Measurements from ENCODE around the gene ZMYND19.
"Not testable (repeated sequence)": the region's sequence is repeated elsewhere in the genome, so short reads cannot be mapped to it uniquely, and the experiment has no call there.

The ZMYND19 gene

DNA sequence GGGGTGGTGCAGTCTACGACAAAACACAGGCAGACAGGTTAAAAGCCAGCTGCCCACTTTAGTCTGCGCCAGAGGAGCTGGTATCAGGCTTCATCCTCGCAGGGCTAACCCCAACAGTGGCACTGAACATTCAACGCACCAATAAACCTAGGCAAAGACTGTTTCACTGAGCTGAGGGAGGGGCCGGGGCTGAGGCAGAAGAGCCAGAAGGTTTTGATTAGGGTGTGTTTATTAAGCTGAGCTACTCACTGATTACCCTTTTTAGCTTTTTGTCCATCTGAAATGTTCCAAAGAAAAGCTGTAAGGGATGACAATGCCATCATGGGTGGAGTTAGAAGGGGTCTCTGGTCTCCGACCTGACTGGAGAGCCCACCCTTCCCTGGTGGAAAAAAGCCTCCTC lies 1.4 kb downstream of the ZMYND19 start:
- no peak for DNase-seq (ENCODE audit: low read depth in 2 of 2)

DNA sequence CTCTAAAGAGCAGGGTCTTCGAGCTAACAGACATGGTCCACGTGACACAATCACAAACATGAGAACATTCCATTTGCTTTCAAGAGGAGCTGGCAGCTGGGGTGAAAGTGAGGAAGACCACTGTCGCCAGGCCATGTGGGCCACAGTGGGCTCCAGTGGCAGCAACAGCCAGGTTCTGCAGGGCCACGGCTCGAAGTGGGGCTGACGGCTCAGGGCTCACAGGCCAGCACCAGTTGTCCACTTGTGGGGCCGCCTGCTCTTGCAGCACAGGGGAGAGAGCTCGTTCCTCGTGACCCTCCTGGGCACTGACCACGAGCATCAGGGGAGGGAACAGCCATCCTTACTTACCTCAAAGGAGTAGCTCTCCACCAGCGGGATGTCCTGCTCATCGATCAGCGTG lies 2.0 kb downstream of the ZMYND19 start:
- no peak for DNase-seq (ENCODE audit: low read depth in 2 of 2)

DNA sequence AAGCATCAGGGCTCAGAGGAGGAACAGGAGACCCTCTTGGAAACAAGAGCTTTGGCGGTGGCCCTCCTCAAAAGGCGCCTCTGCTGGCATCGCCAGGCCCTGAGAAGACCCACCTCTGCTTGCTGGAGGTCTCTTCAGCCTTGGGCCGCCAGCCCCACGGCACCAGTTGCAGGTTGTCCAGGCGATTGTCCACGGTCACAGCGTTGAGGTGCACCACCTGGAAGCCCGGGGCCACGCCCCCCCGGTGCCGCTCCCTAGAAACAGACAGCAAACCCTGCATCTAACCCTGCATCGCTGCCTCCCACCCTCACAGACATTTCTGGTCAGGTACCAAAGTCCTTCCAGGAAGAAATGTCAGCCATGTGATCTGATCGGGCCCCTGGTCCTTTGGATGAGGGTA lies 3.5 kb downstream of the ZMYND19 start:
- DNase-seq (ENCODE audit: low read depth in 2 of 2) = no peak

DNA sequence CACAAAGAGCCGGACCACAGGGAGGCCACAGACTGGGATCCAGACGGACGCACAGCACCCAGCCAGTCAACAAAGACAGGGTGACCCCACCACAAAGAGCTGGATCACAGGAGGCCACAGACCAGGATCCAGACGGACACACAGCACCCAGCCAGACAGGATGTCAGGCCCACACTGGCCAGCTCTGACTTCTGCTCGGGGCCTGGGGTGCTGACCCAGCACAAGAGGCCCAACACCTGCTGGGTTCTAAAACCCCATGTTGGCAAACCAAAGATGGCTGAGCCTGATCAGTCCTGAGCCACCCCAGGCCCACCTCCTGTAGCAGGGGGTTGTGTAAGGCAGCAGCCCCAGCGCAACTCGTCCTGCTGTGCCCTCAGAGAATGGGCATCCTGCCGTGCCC lies 6.4 kb downstream of the ZMYND19 start:
- DNase-seq (ENCODE audit: low read depth in 2 of 2) = no peak

DNA sequence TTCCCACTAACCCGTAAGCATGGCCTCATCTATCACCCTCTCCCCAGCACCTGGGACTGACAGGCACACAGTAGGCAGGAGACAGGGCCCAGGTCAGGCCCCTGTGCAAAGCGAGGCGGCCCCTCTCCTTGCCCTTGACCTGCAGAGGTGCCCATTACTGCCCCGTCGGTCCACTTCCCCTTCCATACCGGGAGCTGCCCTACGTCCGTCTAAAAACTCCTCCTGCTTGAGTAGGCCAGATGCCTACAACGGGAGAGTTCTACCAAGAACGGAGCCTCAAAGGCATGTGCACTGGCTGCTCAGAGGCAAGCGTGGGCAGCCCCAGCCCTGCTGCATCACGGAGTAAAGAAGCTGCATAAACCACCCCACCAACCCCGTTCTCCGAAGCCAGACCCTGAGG lies 7.0 kb downstream of the ZMYND19 start:
- DNase-seq (ENCODE audit: low read depth in 2 of 2) = no peak

DNA sequence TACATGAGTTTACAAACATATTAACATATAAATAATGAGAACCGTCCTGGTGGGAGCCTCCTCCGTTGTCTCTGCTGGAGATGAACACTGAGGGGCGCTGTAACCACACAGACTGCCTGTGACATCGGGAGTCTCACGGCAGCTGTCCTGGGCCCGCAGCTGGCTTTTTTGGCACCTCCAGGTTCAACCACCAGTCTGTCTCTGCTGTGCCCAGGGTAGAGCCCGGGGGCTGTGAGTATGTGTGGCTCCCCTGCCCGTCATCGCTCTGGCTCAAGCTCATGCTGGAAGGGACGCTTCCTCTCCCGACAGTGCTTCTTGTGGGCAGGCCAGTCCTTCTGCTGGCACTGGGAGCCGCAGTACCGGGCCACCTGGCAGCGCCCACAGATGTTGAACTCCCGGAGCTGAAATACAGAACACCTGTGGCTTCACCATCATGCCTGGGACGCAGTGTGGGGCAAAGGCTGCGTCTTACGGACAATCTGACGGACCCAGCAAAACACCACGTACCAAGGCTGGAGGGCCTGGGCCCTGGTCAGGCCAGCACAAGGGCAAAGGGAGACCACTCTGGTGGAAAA lies 7.9 kb downstream of the ZMYND19 start:
- DNase-seq (ENCODE audit: low read depth in 2 of 2) = no peak

DNA sequence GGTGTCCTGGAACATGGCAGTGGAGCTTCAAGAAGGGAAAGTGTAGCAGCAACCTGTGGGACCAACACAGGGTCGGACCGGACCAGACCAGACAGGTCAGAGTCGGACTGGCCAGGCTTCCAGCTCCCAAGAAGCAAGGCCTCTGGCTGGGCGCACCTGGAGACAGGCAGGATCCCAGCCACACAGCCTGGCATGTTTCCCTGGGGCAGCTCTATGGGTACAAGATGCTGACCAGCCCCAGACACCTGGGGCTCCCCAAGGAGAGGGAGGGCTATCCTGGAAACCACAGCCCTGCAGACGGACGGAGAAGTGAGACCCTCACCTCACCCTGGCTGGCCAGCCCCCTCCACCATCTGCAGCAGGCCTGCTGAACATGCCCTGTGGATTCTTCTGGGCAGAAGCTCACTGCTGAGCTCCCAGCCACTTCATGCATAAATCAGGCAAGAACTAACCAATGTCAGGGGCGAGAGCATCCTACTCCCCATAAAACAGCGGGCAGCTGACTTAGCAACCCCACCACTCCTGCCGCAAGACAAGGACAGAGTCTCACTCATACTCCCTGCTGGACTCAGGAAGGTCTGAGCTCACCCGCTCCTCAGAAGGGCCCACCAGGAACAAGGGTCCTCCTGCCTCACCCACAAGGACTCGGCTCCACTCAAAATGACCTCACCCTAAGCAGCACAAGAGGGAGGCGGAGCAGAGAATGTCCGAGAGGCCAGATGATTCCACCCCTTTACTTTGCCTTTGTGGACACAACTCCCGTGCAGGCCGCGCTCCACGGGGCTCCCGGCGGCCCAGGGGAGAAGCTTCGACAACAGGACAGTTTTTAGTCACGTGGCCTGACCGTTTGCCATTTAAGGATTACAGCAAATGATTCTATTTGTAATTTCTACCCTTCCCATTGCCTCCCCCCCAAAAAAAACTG lies 8.7 kb downstream of the ZMYND19 start:
- DNase-seq (ENCODE audit: low read depth in 2 of 2) = no peak

DNA sequence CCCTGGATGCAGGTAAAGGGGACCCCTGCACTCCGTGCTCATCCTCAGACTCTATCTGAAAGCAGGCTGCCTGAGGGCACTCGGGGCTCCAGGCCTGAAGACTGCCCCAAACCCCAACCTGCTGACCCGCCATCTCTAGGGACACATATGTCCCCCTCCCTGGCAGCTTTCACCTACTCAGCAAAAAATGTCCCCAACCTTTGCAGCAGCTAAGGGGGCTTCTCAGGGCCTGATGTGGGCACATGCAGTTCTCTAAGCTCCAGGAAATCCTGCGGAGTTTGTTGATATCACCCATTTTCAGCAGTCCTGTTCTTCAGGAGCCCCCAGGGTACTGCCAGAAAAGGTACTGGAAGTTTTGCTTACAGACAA lies 9.4 kb downstream of the ZMYND19 start:
- DNase-seq (ENCODE audit: low read depth in 2 of 2) = no peak

DNA sequence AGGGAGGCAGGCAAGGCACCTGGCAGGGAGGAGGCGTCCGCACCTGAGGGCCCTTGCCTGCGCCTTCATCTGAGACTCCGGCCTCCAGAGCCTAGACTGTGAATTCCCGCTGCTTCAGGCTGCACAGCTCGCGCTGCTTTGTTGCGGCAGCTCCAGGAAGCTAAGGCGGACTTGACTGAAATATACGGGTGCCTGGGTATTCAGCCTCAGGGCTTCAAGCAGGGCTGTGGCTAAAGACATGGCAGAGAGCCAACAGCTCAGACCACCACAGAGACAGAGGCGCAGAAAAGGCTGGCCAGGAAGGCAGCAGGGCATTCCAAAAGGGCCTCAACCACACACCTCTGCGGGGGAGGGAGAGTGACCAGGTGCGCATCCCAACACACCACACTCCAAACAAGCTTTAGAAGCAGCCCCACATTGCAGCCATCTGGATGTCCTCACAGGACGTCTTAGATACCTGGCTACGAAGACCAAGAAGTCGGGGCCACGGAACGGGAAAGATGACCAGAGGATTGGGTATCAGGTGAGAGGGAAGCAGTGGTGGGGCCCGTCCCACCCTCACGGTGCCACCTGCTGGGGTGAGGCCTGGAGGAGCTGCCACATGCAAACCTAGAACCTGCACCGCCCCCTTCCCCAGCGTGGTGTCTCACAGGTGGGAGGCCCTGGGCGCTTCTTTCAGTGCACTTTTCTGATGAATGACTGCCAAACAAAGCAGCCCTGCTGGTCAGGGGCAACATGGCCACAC lies 9.9 kb downstream of the ZMYND19 start:
- DNase-seq (ENCODE audit: low read depth in 2 of 2) = no peak

DNA sequence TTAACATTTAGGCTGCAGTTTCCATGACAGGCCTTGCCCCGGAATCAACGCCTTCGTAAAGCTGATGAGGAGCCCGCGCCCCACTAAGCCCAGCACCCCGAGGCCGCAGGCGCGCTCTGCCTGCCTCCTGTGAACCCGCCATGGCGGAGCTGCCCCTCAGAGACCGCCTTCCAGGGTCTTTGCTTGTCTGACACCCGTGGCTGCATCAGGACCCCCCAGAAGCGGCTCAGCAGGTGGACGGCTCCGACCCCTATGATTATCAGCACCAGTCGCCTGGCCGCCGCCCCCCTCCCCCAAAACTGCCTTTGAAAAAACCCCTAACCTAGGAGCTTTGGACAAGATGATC lies 11.1 kb downstream of the ZMYND19 start:
- DNase-seq (ENCODE audit: low read depth in 2 of 2) = no peak

DNA sequence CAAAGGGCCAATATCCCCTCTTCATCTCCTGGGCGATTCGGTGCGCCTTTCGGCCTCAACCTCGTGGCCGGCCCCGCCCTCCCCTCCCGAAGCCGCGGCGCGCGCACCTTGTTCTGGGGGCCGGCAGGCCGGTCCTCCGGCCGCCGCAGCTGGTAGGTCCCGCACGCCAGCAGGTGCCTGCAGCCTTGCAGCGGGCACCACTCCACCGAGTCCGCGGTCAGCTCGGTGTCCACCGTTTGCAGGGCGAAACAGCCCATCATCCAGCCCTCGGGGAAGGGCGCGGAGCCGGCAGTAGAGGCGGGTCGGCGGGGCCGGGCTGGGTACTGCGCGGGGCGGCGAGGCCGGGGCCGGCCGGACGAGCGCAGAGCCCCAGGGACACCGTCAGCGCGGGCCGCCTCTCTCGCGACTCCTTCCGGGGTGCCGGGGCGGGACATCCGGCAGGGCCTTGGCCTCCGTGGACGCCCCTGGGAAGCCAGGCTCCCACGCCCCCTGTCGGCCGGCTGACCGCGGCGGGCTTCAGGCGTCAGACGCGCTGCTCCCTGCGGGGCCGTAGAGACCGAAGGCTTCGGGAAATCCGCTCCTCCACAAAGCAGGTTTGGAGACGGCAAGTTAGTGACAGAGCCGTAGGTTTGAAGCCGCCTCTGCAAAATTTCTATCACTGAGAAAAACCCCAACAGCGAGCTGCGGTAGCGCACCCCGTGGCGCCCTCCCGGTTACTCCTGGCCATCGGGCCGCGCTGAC lies 11.6 kb downstream of the ZMYND19 start, which contains the start of gene DPH7:
Gene DPH7, minus strand, starts transcription at position 408 of the 741 bp plus-strand sequence. Its CDS starts 148 bp downstream, at position 260.
- DNase-seq (ENCODE audit: low read depth in 2 of 2) = peak; percentile 85 to 95

DNA sequence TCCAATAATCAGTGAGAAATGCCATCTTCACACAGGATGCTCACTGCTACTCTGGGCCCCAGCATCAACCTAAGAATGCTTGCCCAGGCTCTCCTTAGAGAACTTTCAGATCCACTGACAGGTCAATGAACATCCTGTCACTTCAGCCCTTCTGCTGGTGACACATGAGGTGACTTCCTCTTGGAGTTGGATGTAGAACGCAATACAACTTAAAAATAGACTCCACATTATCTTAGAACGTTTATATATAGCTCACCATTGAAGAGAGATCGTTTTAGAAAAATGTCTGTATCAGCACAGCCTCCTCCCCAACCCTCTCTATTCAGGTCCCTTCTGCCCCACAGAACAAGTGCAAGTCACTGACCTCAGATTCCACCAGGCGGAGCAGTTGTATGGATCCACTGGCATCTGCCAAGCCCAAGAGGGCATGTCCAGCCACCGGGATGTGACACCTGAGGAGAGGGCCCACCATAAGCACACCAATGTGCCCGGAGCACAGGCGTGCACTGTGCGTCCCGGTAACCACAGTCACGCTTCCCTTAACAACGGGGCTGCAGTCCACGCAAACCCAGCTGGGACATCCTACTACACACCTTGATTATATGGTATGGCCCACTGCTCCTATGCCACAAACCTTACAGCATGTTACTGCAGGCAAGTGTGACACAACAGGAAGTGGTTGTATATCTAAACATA lies 14.4 kb downstream of the ZMYND19 start:
- no peak for DNase-seq (ENCODE audit: low read depth in 2 of 2)

DNA sequence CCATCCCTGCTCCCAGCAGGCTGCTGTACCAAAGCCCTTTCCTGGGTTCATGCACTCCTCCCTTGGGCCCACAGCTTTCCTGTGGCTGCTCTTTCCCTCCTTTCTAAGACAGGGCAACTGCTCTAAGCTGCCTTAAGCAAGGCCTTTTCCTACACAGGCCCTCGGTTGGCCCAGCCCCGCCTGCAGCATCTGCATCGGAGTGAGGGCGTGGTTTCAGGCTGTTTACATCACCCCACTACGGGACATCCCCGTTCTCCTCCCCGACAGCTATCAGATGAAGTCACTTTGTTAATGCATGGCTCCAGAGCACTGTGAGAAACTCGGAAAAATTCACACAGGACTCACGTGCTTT lies 15.0 kb downstream of the ZMYND19 start:
- DNase-seq (ENCODE audit: low read depth in 2 of 2) = no peak

DNA sequence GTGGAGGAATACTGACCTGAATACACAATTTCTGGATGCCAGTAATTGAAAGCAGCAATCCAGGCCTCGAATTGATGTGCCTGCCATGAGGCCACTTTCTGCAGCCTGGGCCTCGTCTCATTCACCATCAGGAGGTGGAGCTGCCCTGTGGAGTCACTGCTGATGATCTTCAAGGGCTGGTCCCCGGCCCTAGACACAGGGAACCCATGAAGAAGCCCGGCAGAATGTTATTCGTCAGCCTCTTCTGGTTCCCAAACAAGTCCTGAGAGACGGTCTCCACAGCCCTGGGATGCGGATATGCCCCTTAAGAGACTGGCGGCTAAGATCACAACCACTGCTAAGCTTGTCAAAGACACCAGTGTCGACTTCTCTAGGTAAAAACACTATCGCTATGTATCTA lies 16.1 kb downstream of the ZMYND19 start:
- no peak for DNase-seq (ENCODE audit: low read depth in 2 of 2)

DNA sequence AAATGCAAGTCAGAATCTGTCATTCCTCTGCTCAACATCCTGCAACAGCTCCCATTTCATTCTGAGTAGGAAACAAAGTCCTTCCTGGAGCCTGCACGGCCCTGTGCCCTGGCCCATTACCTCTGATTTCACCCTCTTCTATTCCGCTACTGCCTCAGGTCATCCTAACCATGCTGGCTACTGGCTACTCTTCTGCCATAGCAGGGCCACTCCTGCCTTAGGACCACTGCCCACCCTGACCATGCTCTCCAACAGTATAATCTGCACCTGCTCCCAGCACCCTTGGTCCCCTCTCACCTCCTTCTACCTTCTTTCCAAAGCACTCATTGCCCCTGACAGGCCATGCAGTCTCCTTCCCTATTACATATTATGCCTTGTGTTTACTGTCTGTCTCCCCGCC lies 19.7 kb downstream of the ZMYND19 start:
- DNase-seq (ENCODE audit: low read depth in 2 of 2) = no peak

DNA sequence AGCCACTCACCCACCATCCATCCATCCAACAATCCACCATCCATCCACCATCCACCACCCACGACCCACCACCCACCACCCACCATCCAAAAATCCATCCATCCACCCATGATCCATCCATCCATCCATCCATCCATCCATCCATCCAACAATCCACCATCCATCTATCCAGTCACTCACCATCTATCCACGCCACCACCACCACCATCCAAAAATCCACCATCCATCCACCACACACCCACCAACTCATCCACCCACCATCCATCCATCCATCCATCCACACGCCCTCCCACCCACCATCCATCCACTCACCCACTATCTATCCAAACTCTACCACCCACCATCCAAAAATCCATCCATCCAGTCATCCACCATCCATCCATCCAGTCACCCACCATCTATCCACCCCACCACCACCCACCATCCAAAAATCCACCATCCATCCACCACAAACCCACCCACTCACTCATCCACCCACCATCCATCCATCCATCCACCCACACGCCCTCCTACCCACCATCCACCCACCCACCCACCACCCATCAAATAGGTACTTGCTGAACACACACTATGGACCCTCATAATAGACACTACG lies 20.6 kb downstream of the ZMYND19 start:
- DNase-seq (ENCODE audit: low read depth in 2 of 2) = no peak

DNA sequence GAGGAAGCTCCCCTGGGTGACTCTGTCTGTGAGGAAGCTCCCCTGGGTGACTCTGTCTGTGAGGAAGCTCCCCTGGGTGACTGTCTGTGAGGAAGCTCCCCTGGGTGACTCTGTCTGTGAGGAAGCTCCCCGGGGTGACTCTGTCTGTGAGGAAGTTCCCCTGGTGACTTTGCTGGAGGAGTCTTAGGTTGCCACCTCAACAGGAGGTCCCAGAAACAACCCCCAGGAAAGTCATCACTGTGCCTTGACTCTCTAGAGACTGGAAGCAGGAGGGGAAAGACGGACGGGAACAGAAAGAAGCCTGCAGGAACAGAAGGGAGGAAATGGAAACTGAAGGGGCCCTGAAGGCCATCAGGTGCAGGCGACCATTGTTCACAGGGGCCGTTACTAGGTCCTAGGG lies 21.9 kb downstream of the ZMYND19 start:
- not testable (repeated sequence) for DNase-seq (ENCODE audit: low read depth in 2 of 2)

DNA sequence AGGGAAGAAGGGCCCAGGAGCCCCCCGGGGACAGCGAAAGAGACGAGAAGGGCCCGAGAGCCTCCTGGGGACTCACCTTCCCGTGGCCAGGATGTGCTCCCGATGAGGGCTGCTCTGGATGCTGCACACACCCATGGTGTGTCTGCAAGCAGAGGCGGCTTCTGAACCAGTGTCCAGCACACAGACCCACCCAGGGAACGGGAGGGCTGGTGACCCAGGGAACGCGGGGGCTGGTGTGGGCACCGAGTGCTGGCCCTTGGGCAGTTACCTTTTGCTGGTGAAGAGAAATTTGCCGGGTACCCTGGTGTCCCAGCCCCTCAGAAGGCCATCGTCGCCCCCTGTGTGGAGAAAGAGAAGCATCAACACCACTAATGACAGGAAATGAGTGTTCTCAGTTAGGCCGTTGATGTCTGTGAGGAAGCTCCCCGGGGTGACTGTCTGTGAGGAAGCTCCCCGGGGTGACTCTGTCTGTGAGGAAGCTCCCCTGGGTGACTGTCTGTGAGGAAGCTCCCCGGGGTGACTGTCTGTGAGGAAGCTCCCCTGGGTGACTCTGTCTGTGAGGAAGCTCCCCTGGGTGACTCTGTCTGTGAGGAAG lies 25.4 kb downstream of the ZMYND19 start:
- no peak for DNase-seq (ENCODE audit: low read depth in 2 of 2)

DNA sequence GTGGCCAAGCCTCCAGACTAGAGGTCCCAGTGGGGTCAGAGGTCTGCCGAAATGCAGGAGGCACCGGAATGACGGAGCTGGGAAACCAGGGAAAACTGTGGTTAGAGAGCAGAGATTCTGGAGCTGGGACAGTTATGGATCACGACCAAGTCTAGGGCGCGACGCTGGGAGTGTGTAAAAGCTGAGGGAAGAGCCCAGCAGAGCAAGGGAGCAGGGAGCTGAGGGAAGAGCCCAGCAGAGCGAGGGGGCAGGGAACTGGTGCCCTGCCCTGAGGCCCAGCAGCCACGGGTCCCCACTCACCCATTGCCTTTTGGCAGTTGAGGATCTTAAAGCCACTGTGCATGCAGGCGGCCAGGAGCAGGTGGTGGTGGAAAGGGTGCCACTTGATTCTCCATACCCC lies 26.2 kb downstream of the ZMYND19 start:
- DNase-seq (ENCODE audit: low read depth in 2 of 2) = no peak

DNA sequence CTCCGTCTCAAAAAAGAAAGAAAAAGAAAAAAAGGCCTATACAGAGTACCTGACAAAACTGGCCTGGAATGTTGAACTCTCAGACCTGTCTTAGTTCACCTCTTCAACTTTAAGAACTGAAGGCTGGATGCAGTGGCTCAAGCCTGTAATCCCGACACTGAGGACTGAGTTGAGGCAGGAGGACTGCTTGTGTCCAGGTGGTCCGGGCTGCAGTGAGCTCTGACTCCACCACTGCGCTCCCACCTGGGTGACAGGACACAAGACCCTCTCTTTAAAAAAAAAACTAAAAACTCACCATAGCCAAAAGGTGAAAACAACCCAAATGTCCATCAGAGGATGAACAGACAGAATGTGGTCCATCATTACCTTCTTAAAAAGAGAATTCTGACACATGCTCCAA lies 32.2 kb downstream of the ZMYND19 start:
- no peak for DNase-seq (ENCODE audit: low read depth in 2 of 2)

Data from stimulated activated CD4-positive, alpha-beta T cell treated with anti-CD3 and anti-CD28 coated beads, Interleukin-15, amount 100 ng/mL, for 48 hours (primary cell).